HepG2 (cell line): ENCODE measurements around the gene SNX7.

Experiments used
- NFRKB ChIP-seq: fragments of 450-650 bp; IDR thresholded peaks from 2 replicates; pipeline ENCODE4 v1.6.1; 2017
- ZFP41 ChIP-seq: sonication (generic); formaldehyde crosslinking; IDR thresholded peaks from 2 replicates; pipeline ENCODE4 v1.4.0; 2020; ENCODE audit warnings: mild to moderate bottlenecking, missing genetic modification reagents, borderline replicate concordance
- ZNF274 ChIP-seq: sonication (generic); formaldehyde crosslinking; IDR thresholded peaks from 2 replicates; pipeline ENCODE4 v1.5.1; 2020; ENCODE audit warnings: mild to moderate bottlenecking, missing genetic modification reagents

- TF ChIP-seq NFRKB (no peak), ZFP41 (CRISPR knock-in tag) (no peak), ZNF274 (CRISPR knock-in tag) (no peak)
These were observed 29.1 kb downstream of the SNX7 start for GRCh38 chr1:98690576-98690975.
